Panc1 (cell line): Measurements from ENCODE around the gene PTPRE.

Experiments used
- CTCF ChIP-seq: fragments of 450-650 bp; IDR thresholded peaks from 2 replicates; pipeline ENCODE4 v1.5.1; 2017; ENCODE audit warnings: mild to moderate bottlenecking
- POLR2AphosphoS5 ChIP-seq: IDR thresholded peaks from 2 replicates; pipeline ENCODE4 v1.6.1; 2012; ENCODE audit warnings: mild to moderate bottlenecking, low read depth, low read length, moderate library complexity
- REST ChIP-seq, 2 experiments: IDR thresholded peaks; 2 replicates each; pipeline ENCODE4 v1.6.1; 2011 to 2012; ENCODE audit warnings: low read depth in 2 of 2, control low read depth in 1 of 2, low read length in 1 of 2, mild to moderate bottlenecking in 1 of 2, moderate library complexity in 1 of 2; ENCODE audit not compliant: insufficient read depth in 1 of 2
- SIN3A ChIP-seq: IDR thresholded peaks from 2 replicates; pipeline ENCODE4 v1.6.1; 2012; ENCODE audit warnings: low read depth, mild to moderate bottlenecking, low read length, moderate library complexity, borderline replicate concordance; ENCODE audit not compliant: insufficient read depth

- TF ChIP-seq CTCF (no peak), POLR2AphosphoS5 (no peak), SIN3A (no peak), REST (IDR thresholded peaks at IDR 0.05; ENCODE audit: insufficient read depth in 1 of 2, low read depth in 2 of 2, low read length in 1 of 2) (no peak)
These were observed 32.0 kb upstream of the PTPRE start for GRCh38 chr10:127874671-127875448.
